GM18511 (cell line): ENCODE data around the gene CENPVL2.
"Not testable (repeated sequence)": the region's sequence is repeated elsewhere in the genome, so short reads cannot be mapped to it uniquely, and the experiment has no call there.

Experiments
- ATAC-seq: cut with Tn5 transposase; IDR thresholded peaks from one replicate; pipeline ENCODE4 v1.9.1; 2021; ENCODE audit warnings: mild to moderate bottlenecking, moderate library complexity; ENCODE audit not compliant: unreplicated experiment

The CENPVL2 gene

DNA sequence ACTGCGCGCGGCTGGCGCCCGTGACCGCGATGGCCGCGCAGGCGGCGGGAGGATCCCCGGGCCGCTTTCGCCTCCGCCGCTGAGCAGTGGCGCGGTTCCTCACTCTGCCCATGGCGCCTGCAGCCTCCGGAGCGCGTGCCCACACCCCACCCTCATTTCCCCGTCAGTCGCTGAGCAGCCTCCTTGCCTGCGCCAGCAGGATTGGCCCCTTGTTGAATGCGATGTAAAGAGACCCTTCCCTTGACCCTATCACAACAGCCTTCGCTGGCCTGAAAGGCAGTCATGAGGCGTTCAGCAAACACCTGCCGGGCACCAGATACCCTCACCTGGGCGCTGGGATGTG, at the start of gene CENPVL2:
CENPVL2 (minus strand) TSS at position 112 of the 343 bp plus-strand sequence; CDS start at position 112, 0 bp downstream.
- ATAC-seq: not testable (repeated sequence)

DNA sequence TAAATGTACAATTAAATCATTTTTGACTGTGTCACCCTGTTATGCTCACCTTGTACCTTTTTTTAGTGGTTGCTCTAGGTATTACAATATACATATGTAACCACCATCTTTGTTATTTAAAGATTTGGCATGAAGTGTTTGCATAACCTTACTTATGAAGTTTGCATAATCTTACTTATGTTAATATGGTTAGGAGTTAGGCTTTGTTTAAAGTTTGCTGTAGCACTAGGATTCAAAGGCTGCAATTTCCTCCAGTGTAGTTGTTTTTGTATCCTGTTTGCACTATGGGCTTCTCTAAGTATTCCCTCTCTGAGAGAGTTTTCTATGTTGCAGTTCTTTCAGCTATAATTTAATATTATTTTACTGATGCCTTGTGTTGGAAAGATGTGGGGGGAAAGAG, 45.6 kb upstream of the CENPVL2 start:
- ATAC-seq: no peak

GRCh38 chrX:51712943-51713647, 30.5 kb upstream of the CENPVL2 start:
- ATAC-seq: not testable (repeated sequence)

GRCh38 chrX:51710277-51711164, 27.9 kb upstream of the CENPVL2 start, which contains the start of gene CENPVL1:
CENPVL1 (plus strand) TSS chrX:51710512; CDS start chrX:51710512, 0 bp downstream.
- ATAC-seq: not testable (repeated sequence)

DNA sequence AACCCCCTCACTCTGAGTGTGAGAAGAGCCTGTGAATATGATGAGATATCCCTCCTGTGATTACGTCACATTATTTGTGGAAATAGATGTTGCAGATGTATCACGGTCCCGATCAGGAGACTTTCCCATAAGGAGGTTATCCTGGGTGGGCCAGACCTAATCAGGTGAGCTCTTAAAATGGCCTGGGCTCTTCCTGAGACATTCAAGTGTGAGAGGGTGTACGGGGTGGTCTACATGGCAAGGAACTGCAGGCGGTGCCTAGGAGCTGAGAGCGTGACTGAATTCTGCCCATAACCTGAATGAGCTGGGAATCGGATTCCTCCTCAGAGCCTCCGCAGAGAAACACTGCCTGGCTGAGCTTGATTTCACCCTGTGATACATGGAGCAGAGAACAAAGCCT, 14.8 kb upstream of the CENPVL2 start:
- no peak for ATAC-seq

GRCh38 chrX:51694254-51694653, 11.6 kb upstream of the CENPVL2 start:
- ATAC-seq: no peak

DNA sequence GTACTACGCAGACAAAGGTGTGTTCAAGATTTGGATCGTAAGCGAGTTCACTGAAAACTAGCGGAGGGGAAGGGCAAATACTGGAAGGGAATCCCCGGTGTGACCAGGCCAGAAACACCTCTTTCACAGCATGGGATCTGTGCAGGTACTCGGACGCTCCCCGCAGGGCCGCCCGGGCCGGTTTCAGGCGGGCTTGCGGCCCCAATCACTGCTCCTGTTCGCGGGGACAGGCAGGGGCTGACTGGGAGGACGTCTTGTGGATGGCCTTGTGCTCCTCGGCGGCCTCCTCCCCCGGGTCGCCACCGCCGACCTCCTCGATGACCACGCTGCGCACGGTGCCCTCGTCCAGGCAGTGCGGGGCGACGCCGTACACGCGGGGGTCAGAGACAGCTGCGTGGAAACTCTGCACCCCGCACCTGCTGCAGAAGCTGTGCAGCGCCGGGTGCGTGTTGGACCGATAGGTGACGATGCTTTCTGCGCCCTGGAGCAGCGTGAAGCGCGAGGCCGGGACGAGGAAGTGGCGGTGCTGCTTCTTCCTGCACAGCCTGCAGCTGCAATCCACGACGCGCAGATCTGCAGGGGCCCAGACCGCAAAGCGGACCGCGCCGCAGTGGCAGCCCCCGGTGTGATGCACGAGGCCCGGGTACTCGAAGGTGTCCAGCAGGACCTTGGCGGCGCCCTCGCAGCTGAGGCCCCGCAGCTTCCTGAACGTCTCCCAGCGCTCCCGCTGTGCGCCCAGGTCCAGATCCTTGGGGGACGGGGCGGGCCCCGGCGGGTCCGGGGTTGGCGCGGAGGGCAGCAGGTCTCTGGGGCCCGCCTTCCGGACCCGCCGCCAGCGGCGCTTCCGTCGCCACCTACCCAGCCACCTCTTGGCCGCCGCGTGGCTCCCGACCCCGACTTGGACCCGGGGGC, 567 bp downstream of the CENPVL2 start:
- not testable (repeated sequence) for ATAC-seq

- ATAC-seq: not testable (repeated sequence)
Observed at GRCh38 chrX:51679689-51680433, 2.8 kb downstream of the CENPVL2 start.

DNA sequence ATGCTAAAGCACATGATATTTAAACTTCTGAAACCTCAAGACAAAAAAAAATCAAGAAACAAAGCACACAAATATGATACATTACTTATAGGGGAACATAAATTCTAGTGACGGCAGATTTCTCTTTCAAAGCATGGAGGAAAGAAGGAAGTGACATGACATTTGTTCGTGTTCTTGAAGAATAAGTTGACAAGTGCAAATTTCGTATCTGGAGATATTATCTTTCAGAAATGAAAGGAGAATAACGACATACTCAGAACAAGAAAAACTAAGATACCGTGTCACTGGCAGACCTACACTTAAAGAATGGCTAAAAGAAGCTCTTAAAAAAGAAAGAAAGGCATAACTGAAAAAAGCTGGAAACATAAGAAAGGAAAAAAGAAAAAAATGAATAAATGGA, 16.6 kb downstream of the CENPVL2 start:
- no peak for ATAC-seq

DNA sequence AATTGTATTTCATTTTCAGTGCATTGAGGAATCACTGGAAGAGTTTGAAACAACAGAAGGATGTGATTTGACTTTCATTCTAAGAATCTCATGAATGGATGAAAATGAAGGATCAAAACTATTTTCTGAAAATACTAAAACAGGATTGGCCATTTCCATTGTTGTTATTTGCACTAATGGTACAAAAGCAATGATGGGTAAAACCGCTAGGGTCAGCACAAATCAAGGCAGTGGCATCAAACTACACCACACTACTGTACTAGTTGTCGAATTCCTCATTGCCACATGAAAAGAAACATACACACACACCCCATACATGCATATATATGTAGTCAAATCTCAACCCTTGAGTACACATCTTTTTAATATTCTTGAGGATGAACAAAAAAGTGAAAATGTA, 39.3 kb downstream of the CENPVL2 start:
- no peak for ATAC-seq

DNA sequence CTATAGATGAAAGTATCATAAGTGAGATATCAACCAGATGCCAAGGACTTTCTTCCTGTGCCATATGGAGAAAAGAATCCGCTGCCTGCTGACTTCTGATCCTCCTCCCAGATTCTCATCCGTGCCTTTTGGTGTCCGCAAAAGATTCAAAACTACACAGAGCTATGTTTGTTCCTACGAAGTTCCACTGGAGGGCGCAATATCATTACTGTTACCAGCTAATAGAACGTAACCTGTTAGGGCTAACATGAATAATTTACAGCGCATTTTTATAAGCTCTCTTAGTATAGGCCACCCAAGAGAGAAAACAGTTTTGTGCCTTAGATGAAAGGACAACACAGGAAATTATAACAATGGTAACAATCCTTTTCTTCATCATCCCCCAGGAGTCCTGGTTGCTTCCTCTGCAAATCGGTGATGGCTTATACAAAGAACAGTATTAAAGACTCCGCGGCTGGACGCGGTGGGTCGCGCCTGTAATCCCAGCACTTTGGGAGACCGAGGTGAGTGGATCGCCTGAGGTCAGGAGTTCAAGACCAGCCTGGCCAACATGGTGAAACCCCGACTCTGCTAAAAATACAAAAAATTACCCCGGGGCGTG, 41.1 kb downstream of the CENPVL2 start:
- ATAC-seq: no peak

DNA sequence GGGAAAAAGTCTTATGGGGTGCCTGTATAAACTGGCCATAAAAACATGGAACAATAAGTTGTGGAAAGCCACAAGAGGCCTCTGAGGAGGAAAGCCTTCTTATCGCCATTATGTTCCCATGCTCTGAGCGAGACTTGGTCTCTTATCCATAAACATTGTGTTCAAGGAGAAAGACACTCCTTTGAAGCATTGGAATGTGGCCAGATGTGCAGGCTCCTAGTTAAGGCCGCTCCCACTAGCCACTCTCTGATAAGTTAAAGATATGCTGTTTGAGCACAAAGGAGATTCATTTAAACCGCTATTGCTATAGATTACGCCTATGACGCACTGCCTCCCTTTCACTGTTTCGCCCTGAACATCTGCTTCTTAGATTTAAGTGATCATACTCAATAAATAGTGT, 46.1 kb downstream of the CENPVL2 start:
- ATAC-seq: not testable (repeated sequence)
